Neural cell (in vitro differentiated cells): Measurements from ENCODE around the gene RELCH.

Experiments used
- EP300 ChIP-seq: fragments of 450-650 bp; conservative IDR thresholded peaks from 2 replicates; pipeline ENCODE4 v1.6.1; 2014; ENCODE audit warnings: antibody characterized with exemption, mild to moderate bottlenecking, moderate library complexity; ENCODE audit not compliant: poor library complexity, severe bottlenecking
- EZH2 ChIP-seq: fragments of 200-600, 300-800 bp; shearing (Covaris generic), sonication (generic); IDR thresholded peaks from 2 replicates; pipeline ENCODE4 v1.6.1; 2014; ENCODE audit warnings: antibody characterized with exemption, low read length, borderline replicate concordance, mild to moderate bottlenecking; ENCODE audit not compliant: insufficient read depth, poor library complexity, severe bottlenecking
- MXI1 ChIP-seq: fragments of 450-650 bp; conservative IDR thresholded peaks from 2 replicates; pipeline ENCODE4 v1.6.1; 2014; ENCODE audit warnings: antibody characterized with exemption, mild to moderate bottlenecking; ENCODE audit not compliant: poor library complexity, severe bottlenecking
- POLR2AphosphoS5 ChIP-seq: IDR thresholded peaks from 2 replicates; pipeline ENCODE4 v1.6.1; 2012
- SMC3 ChIP-seq: fragments of 450-650 bp; conservative IDR thresholded peaks from 2 replicates; pipeline ENCODE4 v1.6.1; 2014; ENCODE audit warnings: antibody characterized with exemption, mild to moderate bottlenecking, moderate library complexity; ENCODE audit not compliant: poor library complexity
- TAF1 ChIP-seq: IDR thresholded peaks from 2 replicates; pipeline ENCODE4 v1.6.1; 2012; ENCODE audit warnings: low read depth
- TF ChIP-seq, protein P1 (sequence below): fragments of 450-650 bp; IDR thresholded peaks from 2 replicates; pipeline ENCODE4 v1.5.1; 2014; ENCODE audit warnings: antibody characterized with exemption, mild to moderate bottlenecking, moderate library complexity; ENCODE audit not compliant: poor library complexity, severe bottlenecking

DNA sequence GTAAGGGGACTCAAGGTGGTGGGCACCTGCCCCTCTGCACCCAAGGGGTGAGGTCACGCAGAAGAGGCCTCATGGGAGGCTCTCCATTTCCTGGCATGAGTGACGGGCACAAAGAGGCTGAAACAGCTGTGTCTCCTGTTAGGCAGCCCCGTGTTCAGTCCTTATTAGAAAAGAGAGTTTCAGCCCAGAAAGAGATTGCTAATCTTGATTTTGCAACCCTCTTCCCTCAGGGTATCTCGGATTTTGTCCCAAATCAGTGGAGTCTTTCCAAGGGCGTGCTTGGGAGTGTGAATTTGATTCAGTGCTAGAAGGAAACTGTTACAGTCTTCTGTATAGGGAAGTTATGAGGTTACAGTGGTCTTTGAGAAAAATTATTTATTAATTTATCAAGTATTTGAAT lies 148.4 kb downstream of the RELCH start:
- TF ChIP-seq POLR2AphosphoS5 (no peak), TAF1 (no peak), EP300 (no peak), EZH2 (no peak), SMC3 (no peak), MXI1 (no peak)
- TF ChIP-seq, protein P1, sequence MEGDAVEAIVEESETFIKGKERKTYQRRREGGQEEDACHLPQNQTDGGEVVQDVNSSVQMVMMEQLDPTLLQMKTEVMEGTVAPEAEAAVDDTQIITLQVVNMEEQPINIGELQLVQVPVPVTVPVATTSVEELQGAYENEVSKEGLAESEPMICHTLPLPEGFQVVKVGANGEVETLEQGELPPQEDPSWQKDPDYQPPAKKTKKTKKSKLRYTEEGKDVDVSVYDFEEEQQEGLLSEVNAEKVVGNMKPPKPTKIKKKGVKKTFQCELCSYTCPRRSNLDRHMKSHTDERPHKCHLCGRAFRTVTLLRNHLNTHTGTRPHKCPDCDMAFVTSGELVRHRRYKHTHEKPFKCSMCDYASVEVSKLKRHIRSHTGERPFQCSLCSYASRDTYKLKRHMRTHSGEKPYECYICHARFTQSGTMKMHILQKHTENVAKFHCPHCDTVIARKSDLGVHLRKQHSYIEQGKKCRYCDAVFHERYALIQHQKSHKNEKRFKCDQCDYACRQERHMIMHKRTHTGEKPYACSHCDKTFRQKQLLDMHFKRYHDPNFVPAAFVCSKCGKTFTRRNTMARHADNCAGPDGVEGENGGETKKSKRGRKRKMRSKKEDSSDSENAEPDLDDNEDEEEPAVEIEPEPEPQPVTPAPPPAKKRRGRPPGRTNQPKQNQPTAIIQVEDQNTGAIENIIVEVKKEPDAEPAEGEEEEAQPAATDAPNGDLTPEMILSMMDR = no peak
